ENCODE measurements around the gene TGM1.

TGM1 gene

DNA sequence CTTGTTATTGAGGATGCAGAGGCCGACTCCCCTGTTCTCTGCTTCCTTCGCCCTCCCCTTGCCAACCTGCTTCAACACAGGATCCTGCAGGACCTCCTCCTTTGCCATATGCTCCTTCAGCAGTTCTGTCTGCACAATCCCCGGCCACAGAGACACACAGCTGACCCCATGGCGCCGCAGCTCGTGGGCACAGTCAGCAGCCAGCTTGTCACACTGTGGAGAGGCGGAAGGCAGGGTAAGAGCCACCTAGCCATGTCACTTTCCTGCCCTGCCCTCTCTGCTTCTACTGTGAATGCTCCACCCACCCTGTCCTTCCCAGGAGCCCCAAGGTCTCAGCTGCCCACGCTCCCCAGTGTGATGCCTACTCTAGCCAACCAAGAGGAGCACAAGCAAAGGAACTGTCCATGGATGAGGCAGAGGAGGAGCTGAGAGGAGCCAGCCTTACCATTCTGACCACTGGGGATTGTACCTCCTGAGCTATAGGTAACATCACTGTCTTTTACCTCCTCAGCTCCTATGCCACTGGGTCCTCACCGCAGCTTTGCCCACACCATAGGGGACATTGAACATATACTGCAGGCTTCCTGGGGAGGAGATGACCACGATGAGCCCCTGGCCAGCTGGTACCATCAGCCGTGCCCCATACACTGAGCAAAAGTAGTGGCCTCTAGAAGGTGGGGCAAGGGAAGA lies 29.3 kb upstream of the TGM1 start:
- DNase-seq (ENCODE audit: low read depth): no peak

DNA sequence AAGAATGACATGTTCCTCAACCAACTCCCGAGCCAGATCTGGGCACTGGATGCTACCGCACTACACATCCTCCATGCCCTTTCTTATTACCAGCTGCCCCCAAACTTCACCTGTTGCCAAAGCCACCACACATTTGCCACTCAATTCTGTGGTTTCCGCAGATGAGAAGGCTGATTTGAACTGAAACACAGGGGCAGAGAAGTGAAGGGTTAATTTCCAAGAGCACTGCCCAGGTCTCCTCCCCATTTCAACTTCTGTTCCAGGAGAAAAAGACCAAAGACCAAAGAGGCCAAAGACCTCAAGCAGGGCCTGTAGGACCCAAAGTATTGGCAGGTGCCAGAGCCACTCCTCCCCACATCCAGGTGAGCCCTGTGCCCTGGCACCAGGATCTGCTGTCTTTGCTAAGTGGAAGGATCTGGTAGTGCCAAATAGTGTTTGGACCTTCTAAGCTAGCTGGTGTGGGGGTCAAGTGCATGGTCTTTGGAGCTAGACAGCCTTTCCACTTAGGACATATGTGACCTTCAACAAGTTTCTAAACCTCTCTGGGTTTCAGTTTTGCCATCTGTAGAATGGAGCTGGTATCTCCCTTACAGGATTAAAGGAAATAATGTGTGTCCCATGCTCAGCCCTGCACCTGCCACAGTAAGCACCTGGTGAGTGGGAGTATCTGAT lies 28.6 kb upstream of the TGM1 start:
- DNase-seq (ENCODE audit: low read depth): no peak

DNA sequence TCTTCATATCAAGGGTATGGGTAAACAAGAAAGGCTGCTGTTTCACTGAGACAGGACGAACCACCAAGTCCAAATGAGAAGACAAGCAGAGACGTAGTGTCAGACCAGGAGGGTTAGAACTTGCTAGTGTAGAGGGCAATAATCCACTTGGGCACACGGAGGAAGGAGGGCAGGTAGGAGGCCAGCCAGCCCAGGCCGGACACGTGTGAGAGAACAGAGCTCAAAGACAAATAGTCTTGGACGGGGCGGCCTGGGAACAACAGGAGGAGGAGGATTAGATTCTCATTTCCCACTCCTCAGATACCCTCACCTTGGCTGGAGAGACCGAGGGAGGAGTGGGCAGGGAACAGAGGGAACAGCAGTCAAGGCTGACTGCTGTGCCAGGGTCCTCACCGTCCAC lies 27.8 kb upstream of the TGM1 start:
- DNase-seq (ENCODE audit: low read depth): no peak

DNA sequence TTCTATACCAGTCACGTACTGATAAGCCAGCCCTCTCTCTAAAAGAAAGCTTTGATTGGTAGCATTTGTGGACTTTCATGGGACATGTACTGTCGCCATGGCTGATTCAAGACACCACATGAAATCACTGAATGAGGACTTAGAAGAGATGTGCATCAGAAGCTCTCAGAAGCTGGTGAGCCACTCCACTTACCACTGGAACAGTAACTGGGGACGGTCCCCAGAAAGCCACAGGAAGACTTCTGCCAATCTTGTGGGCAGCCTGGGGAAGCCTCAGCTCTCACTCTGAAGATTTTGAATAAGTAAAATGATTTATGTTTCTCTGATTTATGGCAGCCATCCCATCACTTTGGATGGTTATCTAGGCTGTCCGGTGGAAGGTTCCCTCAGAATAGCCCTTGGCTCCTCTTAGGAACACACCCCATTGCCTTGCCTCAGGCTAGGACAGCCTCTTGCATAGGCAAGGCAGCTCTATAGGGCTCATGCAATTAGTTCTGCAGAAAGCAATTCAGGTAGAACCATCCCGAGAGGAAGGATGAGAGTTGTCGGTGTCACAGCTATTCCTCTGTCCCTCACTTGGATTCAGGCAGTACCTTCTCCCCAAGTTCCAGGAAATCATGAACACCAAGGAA lies 26.8 kb upstream of the TGM1 start:
- DNase-seq (ENCODE audit: low read depth): no peak

DNA sequence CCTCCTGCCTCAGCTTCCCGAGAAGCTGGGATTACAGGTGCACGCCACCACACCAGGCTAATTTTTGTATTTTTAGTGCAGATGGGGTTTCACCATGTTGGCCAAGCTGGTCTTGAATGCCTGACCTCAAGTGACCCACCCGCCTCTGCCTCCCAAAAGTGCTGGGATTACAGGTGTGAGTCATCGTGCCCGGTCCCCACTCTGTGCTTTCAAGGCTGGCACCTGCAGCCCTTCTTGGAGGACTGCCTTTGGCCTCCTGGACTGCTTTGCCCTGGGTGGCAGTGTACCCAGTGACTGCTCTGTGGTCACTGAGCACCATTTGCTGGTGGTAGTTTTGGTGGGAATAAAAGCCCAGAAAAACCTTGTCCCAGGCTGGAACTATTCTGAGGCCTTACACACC lies 24.0 kb upstream of the TGM1 start:
- DNase-seq (ENCODE audit: low read depth): no peak

DNA sequence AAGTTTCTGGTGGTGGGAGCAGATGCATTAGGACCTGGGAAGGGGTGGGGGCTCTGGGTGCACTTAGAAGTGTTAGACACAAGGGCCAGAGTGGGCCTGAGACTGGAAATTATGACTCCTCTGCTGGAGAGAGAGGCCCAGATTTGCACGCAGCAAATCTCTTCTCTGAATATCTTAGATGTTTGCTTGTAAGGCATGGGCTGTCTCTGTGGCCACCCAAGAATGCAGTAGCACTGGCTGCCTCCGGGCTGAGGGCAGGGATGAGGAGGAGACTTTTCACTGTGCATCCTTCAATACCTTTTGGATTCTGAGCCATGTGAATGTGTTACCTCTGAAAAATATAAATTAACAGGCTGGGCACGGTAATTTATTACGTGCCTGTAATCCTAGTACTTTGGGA lies 22.4 kb upstream of the TGM1 start:
- no peak for DNase-seq (ENCODE audit: low read depth)

DNA sequence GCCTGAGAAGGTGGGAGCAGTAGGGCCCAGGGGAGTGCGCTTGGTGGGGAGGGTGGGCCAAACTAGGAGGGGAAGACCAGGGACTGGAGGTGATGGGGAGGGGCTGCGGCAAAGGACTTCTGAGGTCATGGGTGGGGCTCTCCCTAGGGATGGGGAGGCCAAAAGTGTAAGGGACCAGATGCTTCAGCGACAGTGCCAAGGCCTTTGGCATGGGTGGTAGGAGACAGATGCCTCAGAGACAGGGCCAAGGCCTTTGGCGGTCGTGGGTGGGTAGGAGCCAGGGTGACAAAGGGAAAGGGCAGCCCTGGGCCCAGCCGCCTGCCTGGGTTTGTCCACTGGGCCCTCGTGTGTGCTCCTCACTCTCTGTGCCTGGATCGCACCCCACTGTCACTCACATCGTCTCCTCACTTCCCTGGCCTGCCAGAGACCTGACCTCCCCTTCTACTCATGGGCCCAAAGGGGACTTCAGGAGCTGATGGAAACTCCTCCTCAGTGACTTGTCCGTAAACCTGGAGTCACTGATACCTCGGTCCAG lies 21.6 kb upstream of the TGM1 start:
- no peak for DNase-seq (ENCODE audit: low read depth)

DNA sequence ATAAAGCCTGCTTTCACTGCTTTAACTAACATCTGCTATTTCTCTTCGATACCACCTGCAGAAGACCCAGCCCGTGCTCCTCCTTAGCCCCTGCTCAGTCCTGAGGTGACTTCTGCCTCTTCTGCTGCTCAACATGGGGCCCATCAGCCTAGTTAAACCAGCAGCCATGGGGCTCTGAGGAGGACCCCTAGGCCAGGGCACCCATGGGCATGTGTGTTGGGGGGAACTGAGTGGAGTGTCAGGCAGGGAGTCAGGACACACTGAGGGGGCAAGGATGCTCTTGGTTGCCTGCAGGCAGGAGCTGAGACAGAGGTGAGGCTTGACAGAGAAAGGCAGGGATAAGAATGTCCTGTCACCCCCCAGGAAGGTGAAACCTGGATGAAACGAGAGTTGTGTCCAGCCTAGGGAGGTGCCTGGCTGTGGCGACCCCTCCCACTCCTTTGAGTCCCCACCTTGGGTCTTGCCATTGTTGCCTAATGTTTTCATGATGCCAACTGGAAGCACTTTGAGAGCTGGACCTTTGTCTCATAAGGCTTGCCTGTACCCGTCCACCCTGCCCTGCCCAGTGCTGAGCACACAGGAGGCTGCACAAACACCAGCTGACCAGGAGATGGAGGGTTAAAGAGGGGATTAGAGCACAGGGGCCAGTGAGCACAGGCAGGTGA lies 21.0 kb upstream of the TGM1 start:
- DNase-seq (ENCODE audit: low read depth): no peak

DNA sequence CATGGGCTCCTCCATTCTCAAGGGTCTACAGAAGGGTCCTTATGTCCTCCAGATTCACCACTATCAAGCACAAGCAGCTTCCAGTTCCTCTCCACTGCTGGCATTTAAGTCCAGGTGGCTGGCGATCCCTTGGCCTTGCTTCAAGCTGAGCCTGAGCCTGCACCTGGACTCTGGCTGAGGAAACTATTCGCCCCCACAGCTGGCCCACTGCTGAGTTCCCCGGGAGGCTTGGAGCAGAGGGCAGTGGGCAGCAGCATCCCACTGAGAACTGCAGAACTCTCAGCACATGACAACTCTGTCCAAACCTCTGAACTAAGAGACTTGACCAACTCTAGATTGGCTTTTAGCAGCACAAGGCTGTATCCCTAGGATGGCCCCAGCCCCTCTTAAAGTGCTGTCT lies 19.8 kb upstream of the TGM1 start:
- DNase-seq (ENCODE audit: low read depth): no peak

DNA sequence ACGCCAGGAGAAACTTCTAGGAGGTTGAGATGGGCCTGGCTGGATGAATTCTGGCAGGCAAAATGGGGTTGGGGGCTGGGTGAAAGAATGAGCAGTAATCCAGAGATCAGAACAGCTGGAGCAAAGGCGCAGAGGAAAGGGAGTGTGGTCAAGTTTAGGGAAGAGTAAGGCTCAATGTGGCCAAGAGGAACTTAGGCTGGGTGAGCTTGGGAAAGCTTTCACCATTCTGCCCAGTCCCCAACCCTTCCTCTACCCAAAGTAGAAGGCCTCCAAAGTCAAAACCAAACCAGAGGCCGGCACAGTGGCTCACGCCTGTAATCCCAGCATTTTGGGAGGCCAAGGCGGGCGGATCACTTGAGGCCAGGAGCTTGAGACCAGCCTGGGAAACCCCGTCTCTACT lies 18.7 kb upstream of the TGM1 start:
- DNase-seq (ENCODE audit: low read depth): no peak

DNA sequence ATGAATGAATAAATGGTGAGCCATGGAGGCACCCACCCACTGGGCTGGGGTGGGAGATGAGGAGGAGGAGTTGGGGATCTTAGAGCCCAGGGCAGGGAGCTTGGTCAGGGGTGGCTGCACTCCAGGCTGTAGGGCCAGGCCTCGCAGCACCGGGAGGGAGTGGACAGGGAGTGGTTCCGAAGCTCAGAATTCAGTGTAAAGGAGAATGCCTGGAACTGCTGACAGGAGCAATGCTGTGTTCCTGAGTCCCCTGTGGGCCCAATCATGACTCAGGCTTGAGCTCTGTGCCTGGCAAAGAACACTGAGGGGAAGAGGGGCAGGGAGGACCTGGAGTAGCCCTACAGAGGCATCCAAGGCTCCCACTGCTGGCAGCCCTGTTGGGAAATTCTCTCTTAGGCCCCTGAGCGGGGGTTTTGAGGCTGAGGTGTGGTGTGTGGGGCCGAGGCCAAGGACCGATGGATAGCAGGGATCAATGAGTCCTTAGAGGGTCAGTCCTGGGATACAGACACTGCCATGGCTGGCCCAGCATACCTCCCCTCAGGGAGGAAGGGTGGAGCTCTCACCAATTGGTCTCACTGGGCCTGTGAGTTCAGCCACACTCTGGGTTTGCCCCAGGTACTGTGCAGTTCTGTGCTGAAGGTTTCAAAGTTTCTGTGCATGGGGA lies 18.0 kb upstream of the TGM1 start:
- DNase-seq (ENCODE audit: low read depth): no peak

DNA sequence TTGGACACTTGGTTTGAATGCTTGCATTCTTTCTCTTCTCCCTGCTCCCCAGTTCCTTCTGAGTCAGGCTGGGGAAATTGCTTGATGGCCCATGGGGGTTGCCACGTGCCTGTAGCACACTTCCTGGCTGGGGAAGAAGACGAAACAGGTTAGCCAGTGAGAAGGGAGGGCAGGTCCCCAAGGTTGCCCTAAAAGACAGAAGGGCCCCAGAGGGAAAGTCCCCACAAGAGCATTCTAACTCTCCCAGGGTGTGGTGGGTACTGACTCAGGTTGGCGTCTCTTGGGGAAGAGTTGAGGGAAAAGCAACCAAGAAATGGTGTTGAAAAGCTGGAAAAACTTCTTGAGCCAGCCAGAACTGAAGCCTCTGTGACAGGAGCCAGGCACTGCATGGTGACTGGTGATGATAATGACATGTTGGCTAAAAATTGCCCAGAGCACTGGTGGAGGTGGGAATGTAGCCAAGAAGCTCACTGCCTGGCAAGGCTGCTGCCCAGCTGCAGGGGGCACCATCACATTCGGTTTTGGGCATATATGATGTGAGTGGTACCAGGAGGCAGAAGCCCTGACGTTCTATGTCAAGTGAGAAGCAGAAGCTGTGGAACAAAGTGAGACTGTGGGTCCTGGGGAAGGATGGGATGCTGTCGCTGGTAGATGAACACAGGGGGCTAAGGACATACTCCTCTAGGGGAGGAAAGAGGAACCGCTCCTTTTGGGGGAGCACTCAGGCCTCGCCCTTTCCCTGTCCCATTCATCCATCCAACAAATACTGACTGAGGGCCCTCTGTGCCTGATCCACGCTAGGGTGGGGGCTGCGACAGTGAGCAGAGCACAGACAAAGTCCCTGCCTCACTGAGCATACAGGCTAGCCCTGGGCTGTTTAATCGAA lies 16.6 kb upstream of the TGM1 start:
- peak; percentile 41 for DNase-seq (ENCODE audit: low read depth)

DNA sequence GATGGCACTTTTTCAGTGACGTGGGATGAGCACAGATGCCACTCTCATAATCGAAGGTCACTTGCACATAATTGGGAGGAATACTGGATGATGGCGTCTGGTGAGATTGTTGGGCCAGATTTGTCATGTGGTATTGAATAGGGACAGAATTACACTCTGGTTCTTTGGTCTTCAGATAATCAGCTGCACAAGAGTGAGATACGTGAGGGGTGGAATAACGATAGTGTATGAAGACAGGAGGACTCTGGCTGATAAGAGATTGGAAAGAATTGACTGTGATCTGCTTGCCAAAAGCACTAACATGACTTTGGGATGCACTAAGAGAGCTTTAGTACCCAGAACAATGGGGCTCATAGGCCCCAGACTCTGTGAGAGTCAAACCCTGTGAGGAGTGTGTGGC lies 15.4 kb upstream of the TGM1 start:
- DNase-seq (ENCODE audit: low read depth): no peak

DNA sequence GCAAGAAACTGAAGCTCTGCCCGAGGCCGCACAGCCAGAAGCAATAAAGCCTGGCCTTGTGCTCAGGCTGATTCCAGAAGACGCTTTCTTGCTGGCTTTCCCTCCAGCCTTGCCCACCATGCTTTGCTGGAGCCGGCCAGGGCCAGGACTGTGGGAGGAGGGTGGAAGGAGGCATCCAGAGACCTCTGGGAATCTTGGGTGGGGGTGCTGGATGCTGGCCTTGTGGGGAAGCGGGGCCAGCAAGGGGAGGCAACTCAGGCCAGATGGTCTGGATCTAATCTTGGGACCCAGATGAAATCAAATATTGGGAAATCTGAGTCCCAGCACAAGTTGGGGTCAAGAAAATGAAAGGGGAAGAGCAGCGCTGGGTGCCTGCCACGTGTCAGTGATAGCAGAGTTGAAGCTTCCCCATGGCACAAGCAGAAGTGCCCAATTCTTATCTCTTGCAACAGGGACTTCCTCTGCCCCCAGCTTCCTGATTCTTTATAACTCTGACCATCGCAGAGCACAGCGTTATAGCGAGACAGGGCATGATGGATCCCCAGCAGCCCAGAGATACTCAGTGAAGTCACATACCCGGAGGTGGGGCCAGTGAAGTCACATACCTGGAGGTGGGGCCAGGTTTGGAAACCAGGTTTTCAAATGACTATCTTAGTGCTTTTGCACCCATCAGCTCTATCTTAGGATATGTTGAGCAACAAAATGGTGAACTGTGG lies 14.8 kb upstream of the TGM1 start:
- DNase-seq (ENCODE audit: low read depth): no peak

DNA sequence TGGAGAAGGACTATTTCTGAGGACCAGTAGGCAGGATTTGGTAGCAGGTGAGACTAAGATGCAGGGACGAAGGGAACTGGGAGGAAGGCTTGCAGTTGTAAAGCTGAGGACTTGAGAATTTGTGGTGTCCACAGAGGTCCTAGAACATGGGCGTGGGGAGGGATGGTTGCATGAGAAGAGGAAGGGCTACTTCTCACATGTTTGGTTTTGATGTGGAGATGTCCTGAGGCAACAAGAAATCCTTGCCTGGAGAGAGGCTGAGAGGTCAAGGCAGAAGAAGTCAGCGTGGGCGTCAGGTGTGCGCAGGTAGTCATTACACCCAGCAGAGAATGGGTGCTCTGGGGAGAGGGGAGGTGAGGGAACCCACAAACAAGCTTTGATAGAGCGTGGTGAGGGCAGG lies 14.1 kb upstream of the TGM1 start:
- DNase-seq (ENCODE audit: low read depth): no peak

DNA sequence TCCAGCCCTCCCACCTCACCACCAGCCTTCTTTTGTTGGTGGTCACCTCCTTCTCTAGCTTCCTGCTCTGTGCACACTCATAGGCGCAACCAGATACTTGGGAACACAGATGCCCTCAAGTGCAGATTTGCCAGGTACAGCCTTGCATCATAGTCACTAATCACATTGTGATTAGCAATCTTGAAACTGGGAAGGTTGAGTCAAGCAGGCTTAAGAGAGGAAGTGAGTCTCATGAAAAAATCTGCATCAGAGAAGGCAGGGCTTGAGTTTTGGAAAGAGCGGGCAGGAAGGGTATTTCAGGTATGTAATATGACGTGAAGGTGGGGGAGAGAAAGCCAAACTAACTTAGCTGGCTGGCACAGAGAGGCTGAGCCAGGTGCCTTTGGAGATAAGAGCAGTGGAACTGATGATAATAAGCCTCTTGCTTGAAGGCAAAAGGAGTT lies 11.1 kb upstream of the TGM1 start:
- DNase-seq (ENCODE audit: low read depth): peak; percentile 14

DNA sequence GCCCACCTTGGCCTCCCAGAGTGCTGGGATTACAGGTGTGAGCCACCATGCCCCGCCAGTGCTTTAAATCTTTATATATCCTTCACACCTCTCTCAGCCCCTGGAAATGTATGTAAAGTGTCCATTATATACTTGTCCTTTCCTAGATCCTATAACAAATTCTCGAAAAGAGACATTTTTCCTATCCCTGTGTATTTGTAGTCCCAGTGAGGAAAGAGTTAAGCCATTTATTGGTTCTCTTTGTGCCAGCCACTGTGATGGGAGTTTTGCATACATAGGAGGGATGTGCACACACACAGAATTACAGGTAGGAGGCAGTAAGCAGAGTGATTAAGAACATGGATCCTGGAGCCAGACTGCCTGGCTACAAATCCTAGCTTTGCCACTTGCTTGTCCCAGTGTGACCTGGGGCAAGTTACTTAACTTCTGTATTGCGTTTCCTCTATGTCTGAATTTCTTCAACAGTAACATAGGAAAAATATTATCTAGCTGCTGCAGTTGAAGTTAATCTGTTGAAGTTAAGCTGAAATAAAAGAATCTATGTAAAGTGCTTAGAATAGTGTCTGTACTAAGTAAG lies 10.5 kb upstream of the TGM1 start:
- no peak for DNase-seq (ENCODE audit: low read depth)

DNA sequence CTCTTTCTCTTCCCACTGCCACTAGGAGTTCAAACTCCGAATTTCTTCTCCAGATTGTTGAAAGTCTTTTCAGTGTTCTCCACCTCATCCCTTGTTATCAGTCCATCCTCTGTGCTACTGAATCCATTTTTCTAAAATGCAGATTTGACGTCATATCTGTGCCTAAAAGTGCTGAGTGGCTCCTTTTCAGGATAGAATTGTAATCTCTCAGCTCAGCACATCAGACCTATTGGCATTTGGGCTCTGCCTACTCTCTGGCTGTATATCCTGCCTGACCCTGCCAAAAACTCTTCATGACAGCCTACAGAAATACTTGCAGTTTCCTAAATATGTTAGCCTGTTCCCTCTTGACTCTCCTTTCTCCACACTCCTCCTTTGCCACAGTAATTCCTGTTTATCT lies 9.5 kb upstream of the TGM1 start:
- DNase-seq (ENCODE audit: low read depth): no peak

DNA sequence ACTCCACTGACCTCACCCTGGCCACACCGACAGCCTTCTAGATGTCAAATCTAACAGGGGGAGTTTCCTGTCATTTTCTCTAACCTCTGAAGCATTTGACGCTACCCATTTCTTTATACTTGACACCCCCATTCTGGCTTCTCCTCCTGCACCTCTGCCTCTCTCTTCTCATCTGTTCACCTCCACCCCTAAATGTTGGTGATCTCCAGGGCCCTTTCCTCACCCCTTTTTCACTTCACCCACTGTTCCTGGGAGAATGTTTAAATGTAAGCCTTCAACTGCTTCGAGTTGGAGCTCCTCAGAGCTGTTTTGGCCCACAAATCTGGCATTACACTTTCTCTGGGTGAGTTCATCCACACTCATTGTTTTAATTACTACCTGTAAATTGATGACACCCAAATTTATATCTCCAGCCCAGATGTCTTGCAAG lies 8.9 kb upstream of the TGM1 start:
- DNase-seq (ENCODE audit: low read depth): no peak

All from T-helper 22 cell (primary cell).